ENCODE measurements around the gene RBBP8NL.

RBBP8NL gene

GRCh38 chr20:62461157-62461556 lies 33.8 kb upstream of the RBBP8NL start:
- ATAC-seq: no peak

GRCh38 chr20:62460678-62461077 lies 33.3 kb upstream of the RBBP8NL start:
- no peak for ATAC-seq

GRCh38 chr20:62459488-62459887 lies 32.1 kb upstream of the RBBP8NL start:
- no peak for ATAC-seq

- ATAC-seq: no peak
Observed at GRCh38 chr20:62458275-62459251, 31.2 kb upstream of the RBBP8NL start.

- no peak for ATAC-seq
Observed at GRCh38 chr20:62457831-62458230, 30.5 kb upstream of the RBBP8NL start.

GRCh38 chr20:62457098-62457497 lies 29.8 kb upstream of the RBBP8NL start:
- no peak for ATAC-seq

GRCh38 chr20:62455929-62456328 lies 28.6 kb upstream of the RBBP8NL start:
- no peak for ATAC-seq

GRCh38 chr20:62454904-62455636 lies 27.7 kb upstream of the RBBP8NL start:
- ATAC-seq: no peak

GRCh38 chr20:62453186-62453808 lies 26.0 kb upstream of the RBBP8NL start:
- no peak for ATAC-seq

GRCh38 chr20:62452475-62453095 lies 25.2 kb upstream of the RBBP8NL start:
- ATAC-seq: no peak

- ATAC-seq: no peak
Observed at GRCh38 chr20:62451970-62452369, 24.6 kb upstream of the RBBP8NL start.

GRCh38 chr20:62451156-62451767 lies 23.9 kb upstream of the RBBP8NL start:
- ATAC-seq: no peak

GRCh38 chr20:62449951-62450691 lies 22.8 kb upstream of the RBBP8NL start:
- ATAC-seq: no peak

- no peak for ATAC-seq
Observed at GRCh38 chr20:62448788-62449187, 21.4 kb upstream of the RBBP8NL start.

- no peak for ATAC-seq
Observed at GRCh38 chr20:62448038-62448437, 20.7 kb upstream of the RBBP8NL start.

- no peak for ATAC-seq
Observed at GRCh38 chr20:62446888-62447869, 19.8 kb upstream of the RBBP8NL start.

- no peak for ATAC-seq
Observed at GRCh38 chr20:62446481-62446880, 19.1 kb upstream of the RBBP8NL start.

GRCh38 chr20:62445553-62446340 lies 18.4 kb upstream of the RBBP8NL start:
- no peak for ATAC-seq

- ATAC-seq: no peak
Observed at GRCh38 chr20:62444286-62444685, 16.9 kb upstream of the RBBP8NL start.
